Thyroid gland (tissue), 4 donors: Measurements from ENCODE around the gene HOXA7. TPM values are rescaled to one million over a fixed set of nuclear protein-coding genes. Genes with fewer than 3 reads are reported as not detected.

ENCODE experiments used
- DNase-seq, 2 donors: peaks; one replicate each; pipeline ENCODE4 v3.0.0-alpha.2; 2019
- H3K27ac ChIP-seq, 3 donors: fragments of 200-600 bp; sonication (generic); 1 replicate in 2 of 3; 2 replicates in 1 of 3; pipeline ENCODE4 v1.5.1; 2016 to 2019; ENCODE audit warnings: mild to moderate bottlenecking in 1 of 3, moderate library complexity in 1 of 3
- H3K27me3 ChIP-seq: fragments of 200-600 bp; sonication (generic); one replicate; pipeline ENCODE4 v1.5.1; 2019
- H3K36me3 ChIP-seq, 2 donors: fragments of 200-600 bp; sonication (generic); one replicate each; pipeline ENCODE4 v1.5.1; 2016 to 2019
- H3K4me1 ChIP-seq, 2 donors: fragments of 200-600 bp; sonication (generic); one replicate each; pipeline ENCODE4 v1.5.1; 2017 to 2019
- H3K4me3 ChIP-seq, 3 donors: fragments of 200-600 bp; sonication (generic); replicated peaks in 1 of 3; 1 replicate in 2 of 3; 2 replicates in 1 of 3; pipeline ENCODE4 v1.5.1; 2016; ENCODE audit warnings: mild to moderate bottlenecking in 1 of 3
- H3K9me3 ChIP-seq: fragments of 200-600 bp; sonication (generic); one replicate; pipeline ENCODE4 v1.5.1; 2017
- CTCF ChIP-seq, 6 experiments: fragments of 200-600 bp in 3 of 6; fragments of 450-650 bp in 3 of 6; sonication (generic) in 3 of 6; IDR thresholded peaks; one replicate each; pipeline ENCODE4 v1.5.1; 2016 to 2019; ENCODE audit warnings: antibody characterized with exemption in 6 of 6, mild to moderate bottlenecking in 2 of 6, inconsistent platforms in 1 of 6, moderate library complexity in 1 of 6
- POLR2A ChIP-seq, 2 donors: fragments of 450-650 bp; IDR thresholded peaks; one replicate each; pipeline ENCODE4 v1.6.1; 2017; ENCODE audit warnings: antibody characterized with exemption in 2 of 2, mild to moderate bottlenecking in 2 of 2, moderate library complexity in 1 of 2
- WGBS, 2 donors: methylation state at CpG; one replicate each; pipeline ENCODE4 v1.1.5; 2017; 5-methylcytosine and 5-hydroxymethylcytosine counted together
- intact Hi-C: fragments of 100-400 bp; cut with DNase I; formaldehyde crosslinking; loops from one replicate; pipeline ENCODE4 v1.15.1; 2023
- total RNA-seq, 4 donors: library from RNA; depleted of rRNA; stranded (reverse); fragments of >200 nt; gene quantifications; one replicate each; pipeline ENCODE4 v1.2.3, GENCODE V29; 2016

The HOXA7 gene
- total RNA-seq, 4 donors from 2014 or later: 0.34 to 2.1 (median 0.74) TPM

GRCh38 chr7:27112955-27113949 is 43.2 kb downstream of the HOXA7 start:
- Histone ChIP-seq H3K36me3 (no peaks in the 10 kb centered on the region), H3K4me3 (peak overlapping the region in 1 of 3 donors; percentile 40), H3K4me1 (peaks cover 0 to 15% of the 10 kb centered on the region in 2 donors), H3K27ac (peak overlapping the region; percentile 30 to 86 (median 85)), H3K9me3 (no peaks in the 10 kb centered on the region), H3K27me3 (peaks cover 46% of the 10 kb centered on the region)
- TF ChIP-seq CTCF (IDR thresholded peaks at IDR 0.05): no peak
- no peak for TF ChIP-seq POLR2A (IDR thresholded peaks at IDR 0.05)
- no peak for DNase-seq
- intact Hi-C loops: no loop called here
- 10 to 14% methylated on average over 26 to 36 of the region's 57 CpGs for WGBS, 2 donors

- WGBS, 2 donors: 19 to 22% methylated on average over 4 of the region's 4 CpGs
- peaks cover 45% of the 10 kb centered on the region for H3K27me3 ChIP-seq
- no peak for DNase-seq
- no peaks in the 10 kb centered on the region for H3K9me3 ChIP-seq
- H3K4me3 ChIP-seq: no peak overlapping the region
- no peaks in the 10 kb centered on the region for H3K36me3 ChIP-seq
- H3K27ac ChIP-seq: peak overlapping the region in 1 of 3 donors; percentile 86
- intact Hi-C loops: no loop called here
- H3K4me1 ChIP-seq: peaks cover 0 to 11% of the 10 kb centered on the region in 2 donors
- TF ChIP-seq POLR2A (IDR thresholded peaks at IDR 0.05): no peak
- no peak for TF ChIP-seq CTCF (IDR thresholded peaks at IDR 0.05)
These were observed 44.1 kb downstream of the HOXA7 start for GRCh38 chr7:27112361-27112760.

GRCh38 chr7:27111751-27112277 is 44.7 kb downstream of the HOXA7 start:
- intact Hi-C loops: no loop called here
- Histone ChIP-seq H3K4me3 (no peak overlapping the region), H3K27ac (peak overlapping the region; percentile 38 to 86 (median 65)), H3K36me3 (no peaks in the 10 kb centered on the region), H3K9me3 (no peaks in the 10 kb centered on the region), H3K27me3 (peaks cover 41% of the 10 kb centered on the region), H3K4me1 (peaks cover 0 to 11% of the 10 kb centered on the region in 2 donors)
- 14 to 20% methylated on average over 4 of the region's 4 CpGs for WGBS, 2 donors
- no peak for DNase-seq
- TF ChIP-seq POLR2A (IDR thresholded peaks at IDR 0.05) (no peak), CTCF (IDR thresholded peaks at IDR 0.05) (no peak)

DNA sequence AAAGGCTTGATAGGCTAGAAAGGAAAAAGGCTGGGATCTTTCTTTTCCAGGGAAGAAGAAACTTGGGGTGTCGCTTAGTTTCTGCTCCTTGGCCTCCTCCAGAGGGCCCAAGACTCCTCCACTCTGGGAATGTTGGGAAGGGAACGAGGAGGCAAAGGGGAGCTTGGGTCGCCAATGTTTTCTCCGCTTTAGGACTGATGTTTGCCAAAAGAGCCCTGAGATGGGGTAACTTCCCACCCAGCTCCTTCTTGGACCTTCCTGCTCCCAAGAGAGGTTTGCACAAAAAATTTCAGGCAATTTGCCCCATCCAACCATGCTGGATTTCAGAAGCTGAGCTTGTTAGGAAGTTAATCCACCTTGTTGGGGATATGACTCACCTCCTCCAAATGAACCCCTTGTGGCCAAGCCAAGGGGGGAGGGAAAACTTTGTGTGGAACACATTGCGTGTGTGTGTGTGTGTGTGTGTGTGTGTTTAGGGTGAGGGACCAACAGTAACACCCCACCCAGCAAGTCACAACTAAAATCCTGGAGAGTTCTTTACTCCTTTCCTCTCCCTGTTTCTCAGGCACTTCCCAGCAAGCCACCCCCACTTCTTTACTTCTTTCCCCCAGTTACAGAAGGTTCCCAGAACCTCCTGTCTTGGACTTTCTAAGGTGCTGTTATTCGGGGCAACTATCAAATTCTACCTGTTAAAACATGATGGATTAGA is 45.3 kb downstream of the HOXA7 start:
- Histone ChIP-seq H3K36me3 (no peaks in the 10 kb centered on the region), H3K9me3 (no peaks in the 10 kb centered on the region), H3K4me3 (no peak overlapping the region), H3K27me3 (peaks cover 41% of the 10 kb centered on the region), H3K4me1 (peaks cover 0 to 11% of the 10 kb centered on the region in 2 donors), H3K27ac (peak overlapping the region; percentile 52 to 86 (median 65))
- intact Hi-C loops: no loop called here
- WGBS, 2 donors: 16 to 17% methylated on average over 5 to 6 of the region's 6 CpGs
- no peak for DNase-seq
- TF ChIP-seq CTCF (IDR thresholded peaks at IDR 0.05) (no peak), POLR2A (IDR thresholded peaks at IDR 0.05) (no peak)
